HepG2 (cell line): ENCODE measurements around the gene ADSL.

Experiments
- CEBPB ChIP-seq: IDR thresholded peaks from 2 replicates; pipeline ENCODE4 v1.6.1; 2011; ENCODE audit warnings: low read depth, low read length, improper control_type of control experiment, borderline replicate concordance
- MAX ChIP-seq: IDR thresholded peaks from 2 replicates; pipeline ENCODE4 v1.6.1; 2012; ENCODE audit warnings: inconsistent platforms
- NCOR1 ChIP-seq: fragments of 200-600 bp; sonication (generic); IDR thresholded peaks from 2 replicates; pipeline ENCODE4 v1.7.0; 2017; ENCODE audit warnings: antibody characterized with exemption, low read length, borderline replicate concordance
- RELA ChIP-seq: sonication (generic); formaldehyde crosslinking; IDR thresholded peaks from 2 replicates; pipeline ENCODE4 v1.4.0; 2020; ENCODE audit warnings: missing genetic modification reagents
- SRF ChIP-seq: IDR thresholded peaks from 2 replicates; pipeline ENCODE4 v1.6.1; 2011; ENCODE audit warnings: mild to moderate bottlenecking, low read depth, low read length, moderate library complexity
- TCF7 ChIP-seq: sonication (generic); IDR thresholded peaks from 2 replicates; pipeline ENCODE4 v1.6.1; 2016; ENCODE audit warnings: antibody characterized with exemption, low read depth
- XRCC5 ChIP-seq: fragments of 200-400 bp; formaldehyde crosslinking; optimal IDR thresholded peaks from 2 replicates; pipeline ENCODE3; 2017; ENCODE audit warnings: mild to moderate bottlenecking, low read length

- TF ChIP-seq RELA (no peak), SRF (no peak), TCF7 (no peak), MAX (no peak), XRCC5 (no peak), CEBPB (no peak), NCOR1 (no peak)
These were observed 24.3 kb upstream of the ADSL start for GRCh38 chr22:40322021-40322420.
